Fibroblast of pulmonary artery (primary cell): ENCODE data around the gene ANG.
"Not testable (repeated sequence)": the region's sequence is repeated elsewhere in the genome, so short reads cannot be mapped to it uniquely, and the experiment has no call there.

ENCODE experiments used
- DNase-seq: peaks from one replicate; pipeline ENCODE4 v3.0.0-alpha.2; 2010; ENCODE audit warnings: low read depth
- H3K4me3 ChIP-seq: replicated peaks from 2 replicates; pipeline ENCODE4 v1.5.1; 2011; ENCODE audit warnings: low read depth, mild to moderate bottlenecking, control low read depth, low read length, moderate library complexity
- TF ChIP-seq, protein P1 (sequence below): IDR thresholded peaks from 2 replicates; pipeline ENCODE4 v1.5.1; 2011; ENCODE audit warnings: mild to moderate bottlenecking, control low read depth, low read length, inconsistent platforms; ENCODE audit errors: missing control alignments

ANG gene

DNA sequence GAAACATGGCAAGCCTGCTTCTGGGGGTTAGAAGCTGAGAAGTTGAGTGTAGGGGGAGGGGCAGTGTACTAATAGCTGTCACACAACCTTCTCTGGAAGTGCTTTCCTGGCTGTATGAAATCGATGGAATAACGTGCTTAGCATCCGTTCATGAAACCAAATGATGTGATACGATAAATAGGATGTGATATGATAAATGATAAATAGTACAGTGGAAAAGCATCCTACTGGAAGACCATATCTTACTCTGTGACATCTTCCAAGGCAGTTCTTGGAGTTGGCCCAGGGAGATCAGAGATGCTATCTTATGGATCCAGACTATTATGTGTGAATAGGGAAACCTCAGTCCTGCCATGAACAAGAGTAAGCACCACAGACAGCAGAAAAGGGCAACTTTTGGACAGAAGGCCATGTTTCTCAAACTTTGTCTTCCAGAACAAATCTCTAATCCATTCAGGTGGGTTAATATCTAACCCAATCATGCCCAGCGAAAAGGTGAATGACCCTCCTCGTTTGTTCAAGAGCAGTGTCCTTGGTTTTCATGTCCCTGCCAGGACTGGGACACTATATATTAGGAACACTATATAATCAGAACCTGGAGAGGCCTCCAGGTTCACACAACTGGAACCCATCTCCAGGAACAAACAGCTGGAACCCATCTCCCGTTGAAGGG lies at the start of gene ANG:
TSS of gene ANG (plus strand) at position 598 of the 673 bp plus-strand sequence. CDS start 4,801 bp downstream, outside the sequence.
- TF ChIP-seq, protein P1, sequence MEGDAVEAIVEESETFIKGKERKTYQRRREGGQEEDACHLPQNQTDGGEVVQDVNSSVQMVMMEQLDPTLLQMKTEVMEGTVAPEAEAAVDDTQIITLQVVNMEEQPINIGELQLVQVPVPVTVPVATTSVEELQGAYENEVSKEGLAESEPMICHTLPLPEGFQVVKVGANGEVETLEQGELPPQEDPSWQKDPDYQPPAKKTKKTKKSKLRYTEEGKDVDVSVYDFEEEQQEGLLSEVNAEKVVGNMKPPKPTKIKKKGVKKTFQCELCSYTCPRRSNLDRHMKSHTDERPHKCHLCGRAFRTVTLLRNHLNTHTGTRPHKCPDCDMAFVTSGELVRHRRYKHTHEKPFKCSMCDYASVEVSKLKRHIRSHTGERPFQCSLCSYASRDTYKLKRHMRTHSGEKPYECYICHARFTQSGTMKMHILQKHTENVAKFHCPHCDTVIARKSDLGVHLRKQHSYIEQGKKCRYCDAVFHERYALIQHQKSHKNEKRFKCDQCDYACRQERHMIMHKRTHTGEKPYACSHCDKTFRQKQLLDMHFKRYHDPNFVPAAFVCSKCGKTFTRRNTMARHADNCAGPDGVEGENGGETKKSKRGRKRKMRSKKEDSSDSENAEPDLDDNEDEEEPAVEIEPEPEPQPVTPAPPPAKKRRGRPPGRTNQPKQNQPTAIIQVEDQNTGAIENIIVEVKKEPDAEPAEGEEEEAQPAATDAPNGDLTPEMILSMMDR: no peak
- H3K4me3 ChIP-seq: no peak within 1 kb of the TSS
- no peak for DNase-seq

- TF ChIP-seq, protein P1: no peak
- H3K4me3 ChIP-seq: no peak within 1 kb of the TSS
- no peak for DNase-seq
These were observed 47.0 kb upstream of the ANG start, which contains the start of gene OR6S1 for GRCh38 chr14:20641591-20641990. OR6S1 (minus strand) TSS chr14:20641691; CDS start chr14:20641691, 0 bp downstream.

DNA sequence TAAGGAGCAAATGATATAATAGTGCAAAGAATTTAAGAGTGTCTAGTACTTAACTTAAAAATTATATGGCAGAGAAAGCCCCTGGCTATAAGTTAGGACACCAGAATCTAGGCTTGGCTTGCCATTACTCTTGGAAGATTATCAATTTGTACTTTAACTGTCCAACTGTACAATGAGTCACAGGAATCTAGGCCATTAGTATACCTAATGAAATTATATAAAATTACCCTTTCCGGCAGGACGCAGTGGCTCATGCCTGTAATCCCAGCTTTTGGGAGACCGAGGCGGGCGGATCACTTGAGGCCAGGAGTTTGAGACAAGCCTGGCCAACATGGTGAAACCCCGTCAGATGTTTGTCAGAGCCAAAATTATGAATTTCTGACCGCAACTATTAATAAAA lies 46.4 kb upstream of the ANG start:
- H3K4me3 ChIP-seq: no peak overlapping the region
- no peak for DNase-seq
- TF ChIP-seq, protein P1: no peak

GRCh38 chr14:20642755-20643154 lies 45.8 kb upstream of the ANG start:
- not testable (repeated sequence) for DNase-seq, H3K4me3 ChIP-seq

- H3K4me3 ChIP-seq: no peak overlapping the region
- TF ChIP-seq, protein P1: no peak
These were observed 44.0 kb upstream of the ANG start for GRCh38 chr14:20644520-20644919.

DNA sequence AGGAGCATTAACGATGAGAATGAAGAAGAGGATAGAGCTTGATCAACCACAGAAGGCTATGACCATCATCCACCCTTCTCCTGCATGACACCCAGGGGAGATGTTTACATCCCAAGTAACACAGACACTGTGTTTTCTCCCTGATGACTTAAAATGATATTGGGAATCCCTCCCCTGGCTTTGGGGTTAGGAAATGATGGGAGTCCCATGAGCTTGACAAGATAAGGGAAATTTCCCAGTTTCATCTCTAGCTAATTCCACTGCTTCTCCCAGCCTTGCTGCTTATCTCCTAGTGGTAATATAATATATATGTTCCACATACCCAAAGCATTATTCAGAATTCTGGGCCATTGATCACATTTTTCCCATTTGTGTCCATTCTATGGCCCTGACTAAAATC lies 43.1 kb upstream of the ANG start:
- DNase-seq: no peak
- TF ChIP-seq, protein P1: no peak

More at GRCh38 chr14:20644520-20644919, 44.0 kb upstream of the ANG start:
- no peak for DNase-seq

DNA sequence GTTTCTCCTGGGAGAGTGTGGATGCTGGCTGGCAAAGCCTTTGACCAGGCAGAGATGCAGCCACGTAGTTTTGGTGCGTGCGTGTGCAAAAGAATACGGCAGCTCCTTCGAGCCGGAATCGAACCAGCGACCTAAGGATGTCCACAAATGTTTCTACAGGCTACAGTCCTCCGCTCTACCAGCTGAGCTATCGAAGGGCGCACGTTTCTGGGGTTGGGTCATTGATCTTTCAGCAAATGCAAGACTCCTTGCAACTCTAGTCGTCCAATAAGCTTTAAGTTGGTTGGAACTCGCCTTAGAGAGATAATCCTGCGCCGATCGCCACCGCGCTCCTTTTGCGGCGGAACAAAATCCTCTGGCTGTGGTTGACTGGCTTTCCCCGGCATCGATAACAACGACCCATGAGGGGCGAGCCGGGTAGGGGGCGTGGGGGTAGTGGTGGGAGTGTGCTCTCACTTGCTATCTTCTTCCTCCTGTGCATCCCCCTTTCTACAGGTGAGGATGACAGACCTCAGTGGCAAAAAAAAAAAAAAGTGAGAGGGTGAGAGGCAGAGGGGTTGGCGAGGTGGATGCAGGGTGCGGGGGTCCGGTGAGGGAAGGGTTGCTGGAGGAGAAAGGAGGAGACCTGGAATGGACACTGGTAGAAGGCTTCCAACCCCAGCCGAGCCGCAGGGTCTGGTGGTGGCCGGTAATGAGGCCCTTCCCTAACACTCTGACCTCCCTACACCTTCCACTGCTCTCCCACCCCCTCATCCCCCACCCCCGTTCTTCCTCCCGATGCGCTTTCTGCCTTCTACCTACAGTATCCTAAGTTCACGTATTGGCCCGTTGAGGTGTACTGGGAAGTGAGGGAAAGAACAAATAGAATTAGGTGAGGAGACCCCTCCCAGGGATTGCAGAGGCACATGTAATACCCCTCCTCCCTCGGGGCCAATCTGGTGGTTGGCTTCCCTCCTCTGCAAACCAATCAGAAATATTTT lies 35.3 kb upstream of the ANG start:
- DNase-seq: peak; percentile 58
- TF ChIP-seq, protein P1: no peak
- H3K4me3 ChIP-seq: no peak overlapping the region

More for the DNA sequence above, 43.1 kb upstream of the ANG start:
- H3K4me3 ChIP-seq: no peak overlapping the region
